Stimulated activated CD4-positive, alpha-beta T cell treated with anti-CD3 and anti-CD28 coated beads, Interleukin-12 subunit alpha, Interleukin-12 subunit beta, amount 100 ng/mL, for 24 hours (primary cell): ENCODE results near the gene PAX8.

Source experiments
- DNase-seq, 2 experiments: peaks; one replicate each; pipeline ENCODE4 v3.0.0-alpha.2; 2020; ENCODE audit warnings: low read depth in 2 of 2

The PAX8 gene

GRCh38 chr2:113220970-113221708, 57.6 kb downstream of the PAX8 start:
- no peak for DNase-seq

- DNase-seq, result no peak
These were observed 58.7 kb downstream of the PAX8 start for GRCh38 chr2:113219889-113220641.

- DNase-seq, result no peak
These were observed 59.2 kb downstream of the PAX8 start for GRCh38 chr2:113219525-113219888.

GRCh38 chr2:113219092-113219441, 59.7 kb downstream of the PAX8 start:
- DNase-seq, result no peak

GRCh38 chr2:113218283-113219091, 60.2 kb downstream of the PAX8 start:
- DNase-seq, result no peak

GRCh38 chr2:113217455-113218282, 61.1 kb downstream of the PAX8 start:
- no peak for DNase-seq

GRCh38 chr2:113216891-113217454, 61.7 kb downstream of the PAX8 start:
- DNase-seq, result no peak

GRCh38 chr2:113216321-113216720, 62.4 kb downstream of the PAX8 start:
- DNase-seq, result no peak

GRCh38 chr2:113215056-113215455, 63.7 kb downstream of the PAX8 start:
- no peak for DNase-seq

- no peak for DNase-seq
These were observed 64.6 kb downstream of the PAX8 start for GRCh38 chr2:113214141-113214540.

GRCh38 chr2:113213061-113213930, 65.4 kb downstream of the PAX8 start:
- no peak for DNase-seq

GRCh38 chr2:113212245-113213060, 66.3 kb downstream of the PAX8 start:
- DNase-seq, result no peak

GRCh38 chr2:113211226-113212105, 67.3 kb downstream of the PAX8 start:
- DNase-seq, result no peak

- no peak for DNase-seq
These were observed 69.0 kb downstream of the PAX8 start for GRCh38 chr2:113209646-113210171.

- no peak for DNase-seq
These were observed 69.6 kb downstream of the PAX8 start for GRCh38 chr2:113209011-113209645.

- DNase-seq, result no peak
These were observed 70.3 kb downstream of the PAX8 start for GRCh38 chr2:113208396-113208795.

GRCh38 chr2:113207021-113207420, 71.7 kb downstream of the PAX8 start:
- no peak for DNase-seq

GRCh38 chr2:113206251-113206650, 72.5 kb downstream of the PAX8 start:
- DNase-seq, result no peak
